ENCODE results near the gene ALLC. TPM values are rescaled to one million over a fixed set of nuclear protein-coding genes. Genes with fewer than 3 reads are reported as not detected.

The ALLC gene
- total and polyA plus RNA-seq, 11 donors, result not detected

DNA sequence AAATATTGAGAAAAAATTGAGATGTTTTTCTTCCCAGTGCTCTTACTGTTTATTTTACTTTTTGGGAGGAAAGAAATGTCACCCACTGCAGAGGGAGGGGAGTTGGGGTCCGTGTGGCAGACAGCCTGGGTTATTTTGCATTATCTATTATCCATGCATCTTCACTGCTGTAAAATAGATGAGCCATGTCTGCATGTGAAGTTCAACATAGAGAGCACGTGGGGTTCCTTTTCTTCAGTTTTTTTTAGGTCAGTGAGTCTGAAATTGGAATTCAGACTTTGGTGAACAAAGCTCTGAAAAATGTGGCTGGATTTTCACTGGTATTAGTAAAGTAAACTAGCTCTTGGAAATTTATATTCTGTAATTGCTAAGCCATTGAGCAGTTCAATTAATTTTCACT is 47.8 kb downstream of the ALLC start:
- 42 to 62% (median 45%) methylated on average over 2 of the region's 2 CpGs for WGBS, 4 donors

DNA sequence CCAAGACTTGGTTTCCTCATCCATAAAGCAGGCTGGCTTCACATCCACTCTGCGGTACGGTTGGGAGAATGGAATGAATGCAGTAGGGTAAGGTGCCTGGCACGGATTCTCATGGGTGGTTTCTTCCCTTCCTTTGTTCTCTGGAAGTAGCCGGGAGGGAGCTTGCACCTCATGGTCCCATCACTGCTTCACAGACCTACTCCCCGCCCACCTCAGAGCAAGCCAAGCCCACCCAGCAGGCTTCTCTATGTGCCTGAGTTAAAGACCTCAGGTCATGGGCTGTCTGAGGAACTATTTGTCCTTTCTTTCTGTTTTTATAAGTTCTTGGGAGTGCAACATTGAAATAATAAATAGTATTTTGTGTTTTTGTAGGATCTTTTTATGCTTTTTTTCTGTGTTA is 48.9 kb downstream of the ALLC start:
- H3K27ac ChIP-seq, result no peak overlapping the region
- H3K27me3 ChIP-seq, result peaks cover 11 to 63% (median 23%) of the 10 kb centered on the region in 9 donors
- no peak for DNase-seq
- TF ChIP-seq POLR2A (IDR thresholded peaks at IDR 0.05), result no peak
- TF ChIP-seq, protein P1, sequence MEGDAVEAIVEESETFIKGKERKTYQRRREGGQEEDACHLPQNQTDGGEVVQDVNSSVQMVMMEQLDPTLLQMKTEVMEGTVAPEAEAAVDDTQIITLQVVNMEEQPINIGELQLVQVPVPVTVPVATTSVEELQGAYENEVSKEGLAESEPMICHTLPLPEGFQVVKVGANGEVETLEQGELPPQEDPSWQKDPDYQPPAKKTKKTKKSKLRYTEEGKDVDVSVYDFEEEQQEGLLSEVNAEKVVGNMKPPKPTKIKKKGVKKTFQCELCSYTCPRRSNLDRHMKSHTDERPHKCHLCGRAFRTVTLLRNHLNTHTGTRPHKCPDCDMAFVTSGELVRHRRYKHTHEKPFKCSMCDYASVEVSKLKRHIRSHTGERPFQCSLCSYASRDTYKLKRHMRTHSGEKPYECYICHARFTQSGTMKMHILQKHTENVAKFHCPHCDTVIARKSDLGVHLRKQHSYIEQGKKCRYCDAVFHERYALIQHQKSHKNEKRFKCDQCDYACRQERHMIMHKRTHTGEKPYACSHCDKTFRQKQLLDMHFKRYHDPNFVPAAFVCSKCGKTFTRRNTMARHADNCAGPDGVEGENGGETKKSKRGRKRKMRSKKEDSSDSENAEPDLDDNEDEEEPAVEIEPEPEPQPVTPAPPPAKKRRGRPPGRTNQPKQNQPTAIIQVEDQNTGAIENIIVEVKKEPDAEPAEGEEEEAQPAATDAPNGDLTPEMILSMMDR (IDR thresholded peaks at IDR 0.05), result no peak
- intact Hi-C loops (cut with DNase I), result no loop called here
- peaks cover 0 to 9% (median 0%) of the 10 kb centered on the region in 12 donors for H3K4me1 ChIP-seq
- ATAC-seq, result no peak
- no peaks in the 10 kb centered on the region for H3K9me3 ChIP-seq
- WGBS, 4 donors, result 67 to 75% (median 72%) methylated on average over 5 of the region's 5 CpGs
- no peak overlapping the region for H3K4me3 ChIP-seq
- H3K36me3 ChIP-seq, result no peaks in the 10 kb centered on the region

More for the DNA sequence above, 47.8 kb downstream of the ALLC start:
- Histone ChIP-seq H3K9me3 (no peaks in the 10 kb centered on the region), H3K4me3 (no peak overlapping the region), H3K4me1 (peaks cover 0 to 9% (median 0%) of the 10 kb centered on the region in 12 donors), H3K27me3 (peaks cover 11 to 65% (median 23%) of the 10 kb centered on the region in 9 donors), H3K27ac (no peak overlapping the region), H3K36me3 (no peaks in the 10 kb centered on the region)
- DNase-seq (no peak), ATAC-seq (no peak)
- TF ChIP-seq POLR2A (IDR thresholded peaks at IDR 0.05), result no peak
- TF ChIP-seq, protein P1 (IDR thresholded peaks at IDR 0.05), result no peak
- intact Hi-C loops (cut with DNase I), result no loop called here

DNA sequence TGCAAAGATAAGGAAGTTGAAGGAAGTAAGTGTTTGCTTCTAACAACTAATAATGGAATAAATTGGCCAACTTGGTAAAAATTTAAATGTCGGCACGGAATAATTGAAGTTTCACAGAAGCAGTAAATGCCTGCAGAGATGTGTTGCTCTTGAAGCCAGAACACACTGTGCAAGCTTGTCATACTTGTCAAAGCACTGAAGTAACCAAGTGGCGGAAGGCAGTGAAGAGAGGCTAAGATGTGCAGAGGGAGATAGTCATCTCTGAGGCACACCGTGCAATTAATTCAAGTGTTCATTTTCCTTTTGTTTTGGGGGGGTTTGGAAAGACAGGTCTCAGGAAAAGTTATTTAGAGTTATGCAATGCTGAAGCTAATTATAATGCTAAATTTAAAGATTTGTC is 50.6 kb downstream of the ALLC start:
- ATAC-seq (no peak), DNase-seq (no peak)
- H3K4me1 ChIP-seq, result peaks cover 0 to 7% (median 0%) of the 10 kb centered on the region in 12 donors
- intact Hi-C loops (cut with DNase I), result no loop called here
- H3K27me3 ChIP-seq, result peaks cover 5 to 46% (median 11%) of the 10 kb centered on the region in 9 donors
- WGBS, 4 donors, result 80 to 85% (median 83%) methylated on average over 4 of the region's 4 CpGs
- no peak overlapping the region for H3K4me3 ChIP-seq
- no peaks in the 10 kb centered on the region for H3K36me3 ChIP-seq
- no peaks in the 10 kb centered on the region for H3K9me3 ChIP-seq
- TF ChIP-seq, protein P1 (IDR thresholded peaks at IDR 0.05), result no peak
- no peak for TF ChIP-seq POLR2A (IDR thresholded peaks at IDR 0.05)
- H3K27ac ChIP-seq, result no peak overlapping the region

DNA sequence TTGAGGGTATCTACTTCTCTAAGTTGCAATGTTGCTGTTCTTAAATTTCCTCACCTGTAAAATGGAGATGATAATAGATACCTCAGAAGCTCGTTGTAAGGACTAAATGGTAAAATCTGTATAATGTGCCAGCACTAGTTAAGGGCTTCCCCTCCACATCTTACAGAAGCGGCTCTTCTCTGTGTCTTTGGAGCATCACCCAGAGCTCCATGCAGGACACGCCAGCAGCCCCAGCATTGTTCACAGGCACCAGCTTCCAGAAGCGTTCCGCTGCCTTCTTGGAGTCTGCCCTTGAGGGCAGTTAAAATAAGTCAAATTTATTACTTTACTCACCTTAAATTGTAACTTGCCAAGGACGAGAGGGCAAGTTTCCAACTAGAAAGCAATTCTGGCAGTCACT is 51.2 kb downstream of the ALLC start:
- Histone ChIP-seq H3K9me3 (no peaks in the 10 kb centered on the region), H3K27me3 (peaks cover 0 to 41% (median 5%) of the 10 kb centered on the region in 9 donors), H3K27ac (no peak overlapping the region), H3K4me3 (no peak overlapping the region), H3K4me1 (peaks cover 0 to 7% (median 0%) of the 10 kb centered on the region in 12 donors), H3K36me3 (no peaks in the 10 kb centered on the region)
- no peak for TF ChIP-seq POLR2A (IDR thresholded peaks at IDR 0.05)
- TF ChIP-seq, protein P1 (IDR thresholded peaks at IDR 0.05), result no peak
- intact Hi-C loops (cut with DNase I), result no loop called here
- ATAC-seq (no peak), DNase-seq (no peak)
- 80 to 88% (median 85%) methylated on average over 6 of the region's 6 CpGs for WGBS, 4 donors
